SK-N-SH (cell line): Measurements from ENCODE around the gene PCBD1. TPM values are rescaled to one million over a fixed set of nuclear protein-coding genes. Genes with fewer than 3 reads are reported as not detected.

Experiments used
- CTCF ChIA-PET: fragments of 300-600, 350-600 bp; formaldehyde crosslinking; extraction: SDS; loops from one replicate; lab custom pipeline; 2021; lab: Yijun Ruan, JAX
- POLR2A ChIA-PET: fragments of 350-600 bp; sonication (Branson Sonifier 250); formaldehyde crosslinking; extraction: SDS; loops from one replicate; lab custom pipeline; 2020; ENCODE audit warnings: antibody characterized with exemption, inconsistent platforms; lab: Yijun Ruan, JAX
- DNase-seq: peaks from one replicate; pipeline ENCODE4 v3.0.0; 2012
- H2AFZ ChIP-seq: fragments of 200-600 bp; sonication (generic); 2 replicates; pipeline ENCODE4 v1.8.1; 2016; ENCODE audit warnings: antibody characterized with exemption, mild to moderate bottlenecking, low read depth
- H3F3A ChIP-seq: fragments of 200-600 bp; sonication (generic); replicated peaks from 2 replicates; pipeline ENCODE3; 2016; ENCODE audit warnings: antibody characterized with exemption, mild to moderate bottlenecking; ENCODE audit not compliant: insufficient read depth
- H3K27ac ChIP-seq, 2 experiments: fragments of 200-500 bp in 1 of 2; fragments of 200-600 bp in 1 of 2; sonication (Bioruptor generic) in 1 of 2; sonication (generic), shearing (Covaris generic) in 1 of 2; 2 replicates each; pipeline versions ENCODE4 v1.5.1 to v1.6.1; 2014 to 2016; ENCODE audit warnings: low read depth in 2 of 2, inconsistent platforms in 1 of 2, low read length in 1 of 2, mild to moderate bottlenecking in 1 of 2, mixed read lengths in 1 of 2
- H3K27me3 ChIP-seq: fragments of 200-600 bp; sonication (generic), shearing (Covaris generic); 2 replicates; pipeline ENCODE4 v1.6.1; 2016; ENCODE audit warnings: mixed run types; ENCODE audit not compliant: insufficient read depth
- H3K36me3 ChIP-seq, 2 experiments: fragments of 200-500 bp in 1 of 2; fragments of 200-600 bp in 1 of 2; sonication (Bioruptor generic) in 1 of 2; sonication (generic) in 1 of 2; replicated peaks in 1 of 2; 2 replicates each; pipeline versions ENCODE3 to v1.5.1; 2014 to 2016; ENCODE audit warnings: low read length in 1 of 2, mild to moderate bottlenecking in 1 of 2; ENCODE audit not compliant: insufficient read depth in 2 of 2, control insufficient read depth in 1 of 2
- H3K4me1 ChIP-seq, 2 experiments: fragments of 200-500 bp in 1 of 2; fragments of 200-600 bp in 1 of 2; sonication (Bioruptor generic) in 1 of 2; sonication (generic), shearing (Covaris generic) in 1 of 2; 2 replicates each; pipeline versions ENCODE4 v1.5.1 to v1.6.1; 2014 to 2016; ENCODE audit warnings: low read depth in 1 of 2, low read length in 1 of 2, mixed run types in 1 of 2; ENCODE audit not compliant: insufficient read depth in 2 of 2, control insufficient read depth in 1 of 2
- H3K4me2 ChIP-seq: fragments of 200-600 bp; sonication (generic), shearing (Covaris generic); 2 replicates; pipeline ENCODE4 v1.6.1; 2017; ENCODE audit warnings: mixed run types
- H3K4me3 ChIP-seq, 2 experiments: fragments of 200-500 bp in 1 of 2; fragments of 200-600 bp in 1 of 2; sonication (Bioruptor generic) in 1 of 2; sonication (generic), shearing (Covaris generic) in 1 of 2; 2 replicates each; pipeline versions ENCODE4 v1.5.1 to v1.8.1; 2014 to 2016; ENCODE audit warnings: low read depth in 2 of 2, inconsistent platforms in 1 of 2, low read length in 1 of 2, mild to moderate bottlenecking in 1 of 2, mixed read lengths in 1 of 2, moderate library complexity in 1 of 2
- H3K79me2 ChIP-seq: fragments of 200-600 bp; sonication (generic); 2 replicates; pipeline ENCODE4 v1.8.1; 2017; ENCODE audit warnings: mild to moderate bottlenecking; ENCODE audit not compliant: insufficient read depth
- H3K9ac ChIP-seq: fragments of 200-600 bp; sonication (generic); 2 replicates; pipeline ENCODE4 v1.6.1; 2017; ENCODE audit warnings: mixed run types
- H3K9me2 ChIP-seq: fragments of 200-600 bp; sonication (generic); 2 replicates; pipeline ENCODE4 v1.6.1; 2017; ENCODE audit warnings: mixed run types
- H3K9me3 ChIP-seq: fragments of 200-600 bp; sonication (generic); 2 replicates; pipeline ENCODE4 v1.6.1; 2017; ENCODE audit warnings: mixed run types, mild to moderate bottlenecking, moderate library complexity
- H4K20me1 ChIP-seq: fragments of 200-600 bp; sonication (generic); 2 replicates; pipeline ENCODE4 v1.6.1; 2017; ENCODE audit warnings: mild to moderate bottlenecking, mixed run types; ENCODE audit not compliant: insufficient read depth
- FOXJ3 ChIP-seq: sonication (generic); formaldehyde crosslinking; IDR thresholded peaks from 2 replicates; pipeline ENCODE4 v1.5.1; 2020; ENCODE audit warnings: mild to moderate bottlenecking, missing genetic modification reagents
- GATA2 ChIP-seq: sonication (generic); formaldehyde crosslinking; IDR thresholded peaks from 2 replicates; pipeline ENCODE4 v1.5.0; 2020; ENCODE audit warnings: mild to moderate bottlenecking, missing genetic modification reagents
- NFIC ChIP-seq: IDR thresholded peaks from 2 replicates; pipeline ENCODE4 v1.4.0; 2012; ENCODE audit warnings: borderline replicate concordance
- RCOR1 ChIP-seq: fragments of 150-350 bp; IDR thresholded peaks from 2 replicates; pipeline ENCODE4 v1.6.1; 2017; ENCODE audit warnings: antibody characterized with exemption, low read length
- SIN3A ChIP-seq: IDR thresholded peaks from 2 replicates; pipeline ENCODE4 v1.6.1; 2012; ENCODE audit warnings: low read depth, mild to moderate bottlenecking, low read length, moderate library complexity, borderline replicate concordance
- SMC3 ChIP-seq: IDR thresholded peaks from 2 replicates; pipeline ENCODE4 v1.6.1; 2012; ENCODE audit warnings: low read depth, low read length, improper control_type of control experiment
- WGBS: methylation state at CpG from one replicate; pipeline ENCODE4 v1.1.6; 2017; ENCODE audit warnings: low lambda C conversion rate; 5-methylcytosine and 5-hydroxymethylcytosine counted together
- polyA plus RNA-seq, 3 experiments: library from polyadenylated mRNA; depleted of rRNA; stranded (reverse); fragments of >200 nt; gene quantifications; 2 replicates each; pipeline ENCODE4 v1.2.3, GENCODE V29; 2012
- TF ChIP-seq, protein P1 (sequence below): IDR thresholded peaks from 2 replicates; pipeline ENCODE4 v1.4.0; 2012; ENCODE audit warnings: low read depth, borderline replicate concordance
- TF ChIP-seq, protein P2 (sequence below): IDR thresholded peaks from 2 replicates; pipeline ENCODE4 v1.6.1; 2012; ENCODE audit warnings: mild to moderate bottlenecking, low read depth, low read length, moderate library complexity
- TF ChIP-seq, protein P3 (sequence below): fragments of 150-350 bp; IDR thresholded peaks from 2 replicates; pipeline ENCODE4 v1.6.1; 2017; ENCODE audit warnings: antibody characterized with exemption, low read length, low read depth, borderline replicate concordance

Gene PCBD1
- polyA plus RNA-seq, 1 of the 3 experiments (the other 2 are of a cell fraction) = 112 TPM

DNA sequence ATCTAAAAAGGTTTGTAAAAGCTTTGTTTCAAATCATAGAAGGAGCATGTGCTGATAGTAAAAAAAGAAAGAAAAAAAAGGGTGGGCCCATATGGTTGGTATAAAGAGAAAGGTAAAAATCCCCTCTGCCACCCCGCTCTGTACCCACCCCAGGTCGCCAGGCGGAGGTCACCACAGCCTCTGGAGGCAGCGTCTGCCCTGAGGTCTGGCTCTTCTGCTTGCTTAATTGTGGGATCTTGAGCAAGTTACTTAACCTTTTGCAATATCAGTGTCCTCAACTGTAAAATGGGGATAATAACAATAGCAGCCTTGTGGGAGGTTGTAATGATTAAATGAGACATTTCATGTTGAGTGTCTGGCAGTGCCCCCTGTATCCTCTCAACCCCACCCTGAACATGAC lies 10.7 kb upstream of the PCBD1 start:
- H3K79me2 ChIP-seq = no peaks in the 10 kb centered on the region
- H3K4me2 ChIP-seq = no peak overlapping the region
- POLR2A ChIA-PET = no interaction called here
- H3K9me2 ChIP-seq = no peaks in the 10 kb centered on the region
- CTCF ChIA-PET = interaction anchor here (2.1 to 8.7 kb wide), 2 partner anchors 25 to 310 kb away, joined by 5 to 130 read pairs; no protein-coding TSS in a partner anchor
- H3K4me1 ChIP-seq = peaks cover 0 to 8% of the 10 kb centered on the region in 2 experiments; a peak in 1 of 4 replicates
- no peaks in the 10 kb centered on the region for H3K9me3 ChIP-seq
- no peaks in the 10 kb centered on the region for H3K36me3 ChIP-seq
- H3K27ac ChIP-seq = no peak overlapping the region
- H3K27me3 ChIP-seq = no peaks in the 10 kb centered on the region
- H2AFZ ChIP-seq = no peak overlapping the region
- H3K4me3 ChIP-seq = no peak overlapping the region
- no peaks in the 10 kb centered on the region for H3F3A ChIP-seq
- WGBS = 65% methylated on average over 4 of the region's 4 CpGs
- H4K20me1 ChIP-seq = no peaks in the 10 kb centered on the region
- no peak for DNase-seq
- H3K9ac ChIP-seq = no peak overlapping the region
- TF ChIP-seq, protein P1, sequence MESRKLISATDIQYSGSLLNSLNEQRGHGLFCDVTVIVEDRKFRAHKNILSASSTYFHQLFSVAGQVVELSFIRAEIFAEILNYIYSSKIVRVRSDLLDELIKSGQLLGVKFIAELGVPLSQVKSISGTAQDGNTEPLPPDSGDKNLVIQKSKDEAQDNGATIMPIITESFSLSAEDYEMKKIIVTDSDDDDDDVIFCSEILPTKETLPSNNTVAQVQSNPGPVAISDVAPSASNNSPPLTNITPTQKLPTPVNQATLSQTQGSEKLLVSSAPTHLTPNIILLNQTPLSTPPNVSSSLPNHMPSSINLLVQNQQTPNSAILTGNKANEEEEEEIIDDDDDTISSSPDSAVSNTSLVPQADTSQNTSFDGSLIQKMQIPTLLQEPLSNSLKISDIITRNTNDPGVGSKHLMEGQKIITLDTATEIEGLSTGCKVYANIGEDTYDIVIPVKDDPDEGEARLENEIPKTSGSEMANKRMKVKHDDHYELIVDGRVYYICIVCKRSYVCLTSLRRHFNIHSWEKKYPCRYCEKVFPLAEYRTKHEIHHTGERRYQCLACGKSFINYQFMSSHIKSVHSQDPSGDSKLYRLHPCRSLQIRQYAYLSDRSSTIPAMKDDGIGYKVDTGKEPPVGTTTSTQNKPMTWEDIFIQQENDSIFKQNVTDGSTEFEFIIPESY = no peak
- TF ChIP-seq FOXJ3 (CRISPR knock-in tag) (no peak), SMC3 (no peak), RCOR1 (no peak), SIN3A (no peak), NFIC (no peak), GATA2 (CRISPR knock-in tag) (no peak)
- TF ChIP-seq, protein P2, sequence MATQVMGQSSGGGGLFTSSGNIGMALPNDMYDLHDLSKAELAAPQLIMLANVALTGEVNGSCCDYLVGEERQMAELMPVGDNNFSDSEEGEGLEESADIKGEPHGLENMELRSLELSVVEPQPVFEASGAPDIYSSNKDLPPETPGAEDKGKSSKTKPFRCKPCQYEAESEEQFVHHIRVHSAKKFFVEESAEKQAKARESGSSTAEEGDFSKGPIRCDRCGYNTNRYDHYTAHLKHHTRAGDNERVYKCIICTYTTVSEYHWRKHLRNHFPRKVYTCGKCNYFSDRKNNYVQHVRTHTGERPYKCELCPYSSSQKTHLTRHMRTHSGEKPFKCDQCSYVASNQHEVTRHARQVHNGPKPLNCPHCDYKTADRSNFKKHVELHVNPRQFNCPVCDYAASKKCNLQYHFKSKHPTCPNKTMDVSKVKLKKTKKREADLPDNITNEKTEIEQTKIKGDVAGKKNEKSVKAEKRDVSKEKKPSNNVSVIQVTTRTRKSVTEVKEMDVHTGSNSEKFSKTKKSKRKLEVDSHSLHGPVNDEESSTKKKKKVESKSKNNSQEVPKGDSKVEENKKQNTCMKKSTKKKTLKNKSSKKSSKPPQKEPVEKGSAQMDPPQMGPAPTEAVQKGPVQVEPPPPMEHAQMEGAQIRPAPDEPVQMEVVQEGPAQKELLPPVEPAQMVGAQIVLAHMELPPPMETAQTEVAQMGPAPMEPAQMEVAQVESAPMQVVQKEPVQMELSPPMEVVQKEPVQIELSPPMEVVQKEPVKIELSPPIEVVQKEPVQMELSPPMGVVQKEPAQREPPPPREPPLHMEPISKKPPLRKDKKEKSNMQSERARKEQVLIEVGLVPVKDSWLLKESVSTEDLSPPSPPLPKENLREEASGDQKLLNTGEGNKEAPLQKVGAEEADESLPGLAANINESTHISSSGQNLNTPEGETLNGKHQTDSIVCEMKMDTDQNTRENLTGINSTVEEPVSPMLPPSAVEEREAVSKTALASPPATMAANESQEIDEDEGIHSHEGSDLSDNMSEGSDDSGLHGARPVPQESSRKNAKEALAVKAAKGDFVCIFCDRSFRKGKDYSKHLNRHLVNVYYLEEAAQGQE = no peak
- TF ChIP-seq, protein P3, sequence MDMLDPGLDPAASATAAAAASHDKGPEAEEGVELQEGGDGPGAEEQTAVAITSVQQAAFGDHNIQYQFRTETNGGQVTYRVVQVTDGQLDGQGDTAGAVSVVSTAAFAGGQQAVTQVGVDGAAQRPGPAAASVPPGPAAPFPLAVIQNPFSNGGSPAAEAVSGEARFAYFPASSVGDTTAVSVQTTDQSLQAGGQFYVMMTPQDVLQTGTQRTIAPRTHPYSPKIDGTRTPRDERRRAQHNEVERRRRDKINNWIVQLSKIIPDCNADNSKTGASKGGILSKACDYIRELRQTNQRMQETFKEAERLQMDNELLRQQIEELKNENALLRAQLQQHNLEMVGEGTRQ = no peak

DNA sequence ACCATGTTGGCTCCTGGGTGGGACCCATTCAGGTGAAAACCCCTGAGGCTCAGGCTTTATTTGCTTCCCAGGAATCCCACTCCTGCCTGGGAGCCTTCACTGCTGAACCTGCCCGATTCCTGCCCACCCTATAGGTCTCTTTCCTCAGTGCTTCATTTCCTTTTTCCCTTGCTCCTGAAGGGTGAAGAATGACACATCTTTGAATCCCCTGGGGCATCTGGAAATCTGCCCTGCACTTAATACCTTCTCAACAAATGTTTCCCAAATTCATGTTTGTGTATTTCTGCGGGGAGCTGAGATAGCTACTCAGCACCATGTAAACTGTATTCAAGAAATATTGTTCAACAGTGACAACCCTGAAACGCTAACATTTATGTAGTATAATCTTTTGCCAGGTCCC lies 10.3 kb upstream of the PCBD1 start:
- ChIA-PET POLR2A (no interaction called here), CTCF (interaction anchor here (2.1 to 8.7 kb wide), 2 partner anchors 25 to 310 kb away, joined by 5 to 130 read pairs; no protein-coding TSS in a partner anchor)
- H3K79me2 ChIP-seq = no peaks in the 10 kb centered on the region
- WGBS = 78% methylated on average over 3 of the region's 3 CpGs
- H3K4me3 ChIP-seq = no peak overlapping the region
- no peaks in the 10 kb centered on the region for H4K20me1 ChIP-seq
- TF ChIP-seq SIN3A = no peak
- H3K27me3 ChIP-seq = no peaks in the 10 kb centered on the region
- no peaks in the 10 kb centered on the region for H3K9me3 ChIP-seq
- H3K4me1 ChIP-seq = peaks cover 0 to 8% of the 10 kb centered on the region in 2 experiments; a peak in 1 of 4 replicates
- no peak for DNase-seq
- H3K9me2 ChIP-seq = no peaks in the 10 kb centered on the region
- no peaks in the 10 kb centered on the region for H3K36me3 ChIP-seq
- no peaks in the 10 kb centered on the region for H3F3A ChIP-seq
- no peak overlapping the region for H2AFZ ChIP-seq
- H3K4me2 ChIP-seq = no peak overlapping the region
- no peak overlapping the region for H3K9ac ChIP-seq
- no peak overlapping the region for H3K27ac ChIP-seq
